Raji (cell line): ENCODE data around the gene TRDMT1.

ENCODE experiments used
- POLR2A ChIP-seq: IDR thresholded peaks from 2 replicates; pipeline ENCODE4 v1.6.1; 2011; ENCODE audit warnings: low read depth, low read length, control low read depth; ENCODE audit not compliant: insufficient read depth

The TRDMT1 gene

DNA sequence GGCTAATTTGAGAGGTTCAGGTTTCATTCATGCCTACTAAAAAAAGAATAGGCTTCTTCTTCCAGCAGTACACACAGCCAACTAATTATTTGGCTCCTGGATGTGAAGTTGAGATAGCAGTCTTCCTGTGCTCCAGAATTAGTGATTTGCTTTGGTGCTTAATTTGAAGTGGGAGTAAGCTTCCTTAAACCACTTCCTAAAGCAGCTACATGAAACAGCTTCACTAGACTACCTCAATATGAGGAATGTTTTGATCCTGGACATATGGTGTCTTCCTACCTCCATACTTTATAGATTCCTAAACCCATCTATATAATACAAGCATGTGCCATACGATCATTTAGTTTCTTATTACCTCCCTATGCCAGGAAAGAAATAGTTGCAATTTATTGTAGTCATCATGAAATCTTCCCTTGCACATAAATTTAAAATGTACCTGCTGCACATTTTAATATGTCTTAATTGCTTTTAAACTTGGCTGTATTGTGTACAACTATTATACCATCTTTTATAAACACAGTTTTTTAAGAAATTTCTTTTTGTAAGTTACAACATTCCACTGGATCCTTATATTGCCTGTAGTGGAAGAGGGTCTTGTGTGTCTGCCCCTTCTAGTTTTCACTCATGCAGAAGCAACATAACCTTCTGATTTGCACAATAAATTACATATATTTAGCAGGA, 35.1 kb upstream of the TRDMT1 start:
- TF ChIP-seq POLR2A = no peak

GRCh38 chr10:17235136-17235535, 33.7 kb upstream of the TRDMT1 start:
- TF ChIP-seq POLR2A = no peak

- TF ChIP-seq POLR2A = no peak
Measured at GRCh38 chr10:17234431-17234945, 33.0 kb upstream of the TRDMT1 start.

DNA sequence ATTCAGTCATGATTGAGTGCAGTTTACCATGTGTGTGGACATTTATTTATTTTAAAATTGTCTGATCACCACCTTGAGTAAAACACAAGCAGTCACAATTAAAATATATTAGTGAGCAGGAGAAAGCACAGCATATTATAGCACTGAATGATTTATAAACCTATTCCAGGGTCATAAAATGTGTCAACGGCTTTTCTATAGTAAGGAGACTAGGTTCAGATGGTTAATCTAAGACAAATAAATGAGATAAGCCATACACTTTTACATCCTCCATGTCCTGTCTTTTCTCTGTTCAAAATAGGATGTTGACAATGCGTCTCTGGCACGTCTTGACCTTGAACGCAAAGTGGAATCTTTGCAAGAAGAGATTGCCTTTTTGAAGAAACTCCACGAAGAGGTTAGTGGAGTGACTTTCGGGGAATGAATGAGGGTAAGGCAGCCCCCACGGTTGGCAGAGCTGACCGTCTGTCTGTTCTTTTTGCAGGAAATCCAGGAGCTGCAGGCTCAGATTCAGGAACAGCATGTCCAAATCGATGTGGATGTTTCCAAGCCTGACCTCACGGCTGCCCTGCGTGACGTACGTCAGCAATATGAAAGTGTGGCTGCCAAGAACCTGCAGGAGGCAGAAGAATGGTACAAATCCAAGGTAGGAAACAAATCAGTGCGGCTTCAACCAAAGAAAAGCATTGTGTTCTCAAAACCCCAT, 32.0 kb upstream of the TRDMT1 start:
- no peak for TF ChIP-seq POLR2A

GRCh38 chr10:17232276-17232960, 30.9 kb upstream of the TRDMT1 start:
- TF ChIP-seq POLR2A = no peak

DNA sequence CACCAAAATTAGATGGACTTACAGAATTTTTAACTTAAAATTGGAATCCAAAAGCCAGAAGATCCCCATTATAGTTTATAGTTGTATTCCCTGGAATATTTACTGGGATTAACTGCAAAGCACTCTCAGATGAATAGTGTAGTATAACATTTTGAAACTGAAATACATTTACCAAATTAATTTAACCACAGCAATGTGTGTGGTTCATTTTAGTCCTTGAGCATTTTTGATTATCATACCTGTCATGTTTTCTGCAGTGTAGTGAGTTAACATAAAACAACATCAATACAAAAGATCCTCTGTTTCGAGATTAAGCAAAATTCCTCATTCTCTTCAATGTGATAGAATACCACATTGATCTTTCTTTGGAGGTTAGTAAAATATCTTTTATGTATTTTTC, 30.3 kb upstream of the TRDMT1 start:
- TF ChIP-seq POLR2A = no peak

- TF ChIP-seq POLR2A = peak; percentile 62
Measured at GRCh38 chr10:17229967-17230682, 28.7 kb upstream of the TRDMT1 start.

- TF ChIP-seq POLR2A = no peak
Measured at GRCh38 chr10:17229717-17229966, 28.2 kb upstream of the TRDMT1 start.

DNA sequence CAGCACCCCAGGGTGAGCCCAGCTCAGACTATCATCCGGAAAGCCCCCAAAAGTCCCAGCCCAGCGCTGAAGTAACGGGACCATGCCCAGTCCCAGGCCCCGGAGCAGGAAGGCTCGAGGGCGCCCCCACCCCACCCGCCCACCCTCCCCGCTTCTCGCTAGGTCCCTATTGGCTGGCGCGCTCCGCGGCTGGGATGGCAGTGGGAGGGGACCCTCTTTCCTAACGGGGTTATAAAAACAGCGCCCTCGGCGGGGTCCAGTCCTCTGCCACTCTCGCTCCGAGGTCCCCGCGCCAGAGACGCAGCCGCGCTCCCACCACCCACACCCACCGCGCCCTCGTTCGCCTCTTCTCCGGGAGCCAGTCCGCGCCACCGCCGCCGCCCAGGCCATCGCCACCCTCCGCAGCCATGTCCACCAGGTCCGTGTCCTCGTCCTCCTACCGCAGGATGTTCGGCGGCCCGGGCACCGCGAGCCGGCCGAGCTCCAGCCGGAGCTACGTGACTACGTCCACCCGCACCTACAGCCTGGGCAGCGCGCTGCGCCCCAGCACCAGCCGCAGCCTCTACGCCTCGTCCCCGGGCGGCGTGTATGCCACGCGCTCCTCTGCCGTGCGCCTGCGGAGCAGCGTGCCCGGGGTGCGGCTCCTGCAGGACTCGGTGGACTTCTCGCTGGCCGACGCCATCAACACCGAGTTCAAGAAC, 27.7 kb upstream of the TRDMT1 start:
- TF ChIP-seq POLR2A = peak; percentile 44

DNA sequence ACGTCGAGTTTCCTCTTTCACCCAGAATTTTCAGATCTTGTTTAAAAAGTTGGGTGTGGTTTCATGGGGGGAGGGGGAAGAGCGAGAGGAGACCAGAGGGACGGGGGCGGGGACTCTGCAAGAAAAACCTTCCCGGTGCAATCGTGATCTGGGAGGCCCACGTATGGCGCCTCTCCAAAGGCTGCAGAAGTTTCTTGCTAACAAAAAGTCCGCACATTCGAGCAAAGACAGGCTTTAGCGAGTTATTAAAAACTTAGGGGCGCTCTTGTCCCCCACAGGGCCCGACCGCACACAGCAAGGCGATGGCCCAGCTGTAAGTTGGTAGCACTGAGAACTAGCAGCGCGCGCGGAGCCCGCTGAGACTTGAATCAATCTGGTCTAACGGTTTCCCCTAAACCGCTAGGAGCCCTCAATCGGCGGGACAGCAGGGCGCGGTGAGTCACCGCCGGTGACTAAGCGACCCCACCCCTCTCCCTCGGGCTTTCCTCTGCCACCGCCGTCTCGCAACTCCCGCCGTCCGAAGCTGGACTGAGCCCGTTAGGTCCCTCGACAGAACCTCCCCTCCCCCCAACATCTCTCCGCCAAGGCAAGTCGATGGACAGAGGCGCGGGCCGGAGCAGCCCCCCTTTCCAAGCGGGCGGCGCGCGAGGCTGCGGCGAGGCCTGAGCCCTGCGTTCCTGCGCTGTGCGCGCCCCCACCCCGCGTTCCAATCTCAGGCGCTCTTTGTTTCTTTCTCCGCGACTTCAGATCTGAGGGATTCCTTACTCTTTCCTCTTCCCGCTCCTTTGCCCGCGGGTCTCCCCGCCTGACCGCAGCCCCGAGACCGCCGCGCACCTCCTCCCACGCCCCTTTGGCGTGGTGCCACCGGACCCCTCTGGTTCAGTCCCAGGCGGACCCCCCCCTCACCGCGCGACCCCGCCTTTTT, 26.9 kb upstream of the TRDMT1 start, which contains the start of gene VIM:
VIM (plus strand) TSS at position 151 of the 925 bp plus-strand sequence. CDS start 1,182 bp downstream, outside the sequence.
- peak; percentile 50 for TF ChIP-seq POLR2A

DNA sequence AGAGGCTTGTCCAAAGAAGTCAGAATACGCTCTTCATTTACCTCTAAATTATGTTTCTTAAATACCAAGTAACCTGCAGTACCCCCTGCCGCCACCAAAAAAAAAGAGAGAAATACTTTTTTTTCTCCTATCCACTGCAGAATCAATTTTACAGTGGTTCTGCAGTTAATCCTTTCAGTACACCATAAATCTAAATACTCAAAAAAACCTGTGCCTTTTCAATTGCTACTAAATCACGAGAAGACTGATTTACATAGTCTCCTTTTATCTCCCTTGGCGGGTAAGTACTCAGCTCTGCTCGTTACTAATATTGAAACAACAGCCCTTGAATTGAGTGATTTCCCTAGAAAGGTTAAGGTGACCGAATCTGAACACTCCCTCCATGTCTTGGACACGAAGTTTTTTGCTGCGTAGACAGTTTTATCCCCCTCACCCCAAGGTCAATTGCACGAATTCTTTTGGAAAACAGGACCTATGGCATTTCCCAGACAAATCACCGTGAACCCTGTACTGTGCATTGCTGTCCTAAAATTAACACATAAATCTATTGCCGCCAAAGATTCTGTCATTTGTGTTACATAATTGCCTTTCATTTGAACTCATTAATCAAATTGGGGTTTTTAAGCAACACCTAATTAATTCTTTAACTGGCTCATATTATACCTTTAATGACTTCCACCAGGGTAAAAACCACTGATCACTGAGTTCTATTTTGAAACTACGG, 26.1 kb upstream of the TRDMT1 start:
- TF ChIP-seq POLR2A = no peak

DNA sequence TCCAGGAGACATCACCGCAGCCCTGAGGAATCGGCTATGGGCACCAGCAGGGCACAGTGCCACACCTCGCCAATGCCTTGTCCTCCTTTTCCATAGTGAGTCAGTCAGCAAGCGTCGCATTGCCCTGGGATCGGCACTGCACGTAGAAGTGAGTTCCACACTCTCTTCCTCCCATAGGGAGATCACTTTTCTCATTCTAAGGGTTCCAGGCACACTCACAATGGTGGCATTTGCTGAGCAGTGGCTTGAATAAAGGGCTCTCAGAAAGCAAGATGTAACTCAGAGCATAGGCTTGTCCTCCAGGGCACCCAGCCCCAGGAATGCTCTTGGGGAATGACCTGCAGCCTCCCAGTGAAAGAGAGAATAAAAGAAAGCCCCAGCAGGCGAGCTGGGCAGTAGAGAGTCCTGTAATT, 25.4 kb upstream of the TRDMT1 start:
- no peak for TF ChIP-seq POLR2A

DNA sequence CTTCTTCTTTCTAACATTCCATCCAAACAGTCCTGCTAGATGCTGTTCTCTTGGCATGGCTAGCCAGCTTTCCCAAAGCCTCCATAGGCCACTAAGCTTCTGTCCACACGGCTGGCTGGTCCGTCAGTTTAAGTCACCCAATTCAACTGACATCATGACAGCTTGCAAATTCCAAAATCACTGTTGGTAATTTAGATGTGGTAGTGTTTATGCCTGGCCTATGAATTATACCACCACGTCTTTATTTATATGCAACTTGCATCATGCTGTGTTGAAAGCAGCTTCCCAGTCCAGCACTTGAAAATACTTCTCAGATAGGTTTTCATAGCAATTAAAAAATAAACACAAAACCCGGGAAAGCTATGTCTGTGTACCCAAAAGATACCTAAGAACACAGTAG, 24.3 kb upstream of the TRDMT1 start:
- TF ChIP-seq POLR2A = no peak
